Fibroblast of gingiva (primary cell): ENCODE measurements around the gene PDE9A.

Experiments
- DNase-seq: peaks from one replicate; pipeline ENCODE4 v3.0.0-alpha.2; 2011; ENCODE audit warnings: low read depth

Gene PDE9A

GRCh38 chr21:42658320-42659105 lies 5.1 kb downstream of the PDE9A start:
- DNase-seq: no peak

- no peak for DNase-seq
These were observed 6.1 kb downstream of the PDE9A start for GRCh38 chr21:42659416-42660117.

- DNase-seq: no peak
These were observed 6.7 kb downstream of the PDE9A start for GRCh38 chr21:42660118-42660470.

GRCh38 chr21:42661688-42662429 lies 8.4 kb downstream of the PDE9A start:
- no peak for DNase-seq

GRCh38 chr21:42662430-42663199 lies 9.2 kb downstream of the PDE9A start:
- DNase-seq: no peak

GRCh38 chr21:42663200-42663750 lies 9.9 kb downstream of the PDE9A start:
- DNase-seq: no peak

- no peak for DNase-seq
These were observed 10.6 kb downstream of the PDE9A start for GRCh38 chr21:42663860-42664535.

GRCh38 chr21:42664614-42665013 lies 11.2 kb downstream of the PDE9A start:
- no peak for DNase-seq

GRCh38 chr21:42665026-42665425 lies 11.6 kb downstream of the PDE9A start:
- no peak for DNase-seq

- DNase-seq: no peak
These were observed 12.1 kb downstream of the PDE9A start for GRCh38 chr21:42665484-42665883.

GRCh38 chr21:42666023-42666747 lies 12.8 kb downstream of the PDE9A start:
- no peak for DNase-seq

GRCh38 chr21:42666925-42667324 lies 13.5 kb downstream of the PDE9A start:
- DNase-seq: no peak

GRCh38 chr21:42668298-42668992 lies 15.0 kb downstream of the PDE9A start:
- no peak for DNase-seq

- no peak for DNase-seq
These were observed 15.6 kb downstream of the PDE9A start for GRCh38 chr21:42669041-42669440.

GRCh38 chr21:42670058-42670880 lies 16.8 kb downstream of the PDE9A start:
- no peak for DNase-seq

GRCh38 chr21:42670884-42671283 lies 17.5 kb downstream of the PDE9A start:
- DNase-seq: no peak

GRCh38 chr21:42671778-42672593 lies 18.6 kb downstream of the PDE9A start:
- no peak for DNase-seq
